ENCODE results near the gene DOCK8. TPM values are rescaled to one million over a fixed set of nuclear protein-coding genes. Genes with fewer than 3 reads are reported as not detected.

DOCK8 gene
- total RNA-seq, 2 donors from 2014 or later = 24.6 to 35.5 TPM

- 46% methylated on average over 5 of the region's 5 CpGs for WGBS
- no peaks in the 10 kb centered on the region for H3K9me3 ChIP-seq
- TF ChIP-seq, protein P1, sequence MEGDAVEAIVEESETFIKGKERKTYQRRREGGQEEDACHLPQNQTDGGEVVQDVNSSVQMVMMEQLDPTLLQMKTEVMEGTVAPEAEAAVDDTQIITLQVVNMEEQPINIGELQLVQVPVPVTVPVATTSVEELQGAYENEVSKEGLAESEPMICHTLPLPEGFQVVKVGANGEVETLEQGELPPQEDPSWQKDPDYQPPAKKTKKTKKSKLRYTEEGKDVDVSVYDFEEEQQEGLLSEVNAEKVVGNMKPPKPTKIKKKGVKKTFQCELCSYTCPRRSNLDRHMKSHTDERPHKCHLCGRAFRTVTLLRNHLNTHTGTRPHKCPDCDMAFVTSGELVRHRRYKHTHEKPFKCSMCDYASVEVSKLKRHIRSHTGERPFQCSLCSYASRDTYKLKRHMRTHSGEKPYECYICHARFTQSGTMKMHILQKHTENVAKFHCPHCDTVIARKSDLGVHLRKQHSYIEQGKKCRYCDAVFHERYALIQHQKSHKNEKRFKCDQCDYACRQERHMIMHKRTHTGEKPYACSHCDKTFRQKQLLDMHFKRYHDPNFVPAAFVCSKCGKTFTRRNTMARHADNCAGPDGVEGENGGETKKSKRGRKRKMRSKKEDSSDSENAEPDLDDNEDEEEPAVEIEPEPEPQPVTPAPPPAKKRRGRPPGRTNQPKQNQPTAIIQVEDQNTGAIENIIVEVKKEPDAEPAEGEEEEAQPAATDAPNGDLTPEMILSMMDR (IDR thresholded peaks at IDR 0.05) = no peak
- no peak for TF ChIP-seq POLR2A (IDR thresholded peaks at IDR 0.05)
- no peak for TF ChIP-seq POLR2AphosphoS5 (IDR thresholded peaks at IDR 0.05)
- H3K4me1 ChIP-seq (replicated peaks) = no peaks in the 10 kb centered on the region
- no peak for DNase-seq (ENCODE audit: low spot score)
- no peak overlapping the region for H3K4me3 ChIP-seq
- no peaks in the 10 kb centered on the region for H3K36me3 ChIP-seq
- no peak overlapping the region for H3K27ac ChIP-seq
- intact Hi-C loops (cut with DNase I) = no loop called here
- no peaks in the 10 kb centered on the region for H3K27me3 ChIP-seq (replicated peaks; ENCODE audit: insufficient read depth)
Observed at GRCh38 chr9:250625-251024, 36.0 kb downstream of the DOCK8 start.

DNA sequence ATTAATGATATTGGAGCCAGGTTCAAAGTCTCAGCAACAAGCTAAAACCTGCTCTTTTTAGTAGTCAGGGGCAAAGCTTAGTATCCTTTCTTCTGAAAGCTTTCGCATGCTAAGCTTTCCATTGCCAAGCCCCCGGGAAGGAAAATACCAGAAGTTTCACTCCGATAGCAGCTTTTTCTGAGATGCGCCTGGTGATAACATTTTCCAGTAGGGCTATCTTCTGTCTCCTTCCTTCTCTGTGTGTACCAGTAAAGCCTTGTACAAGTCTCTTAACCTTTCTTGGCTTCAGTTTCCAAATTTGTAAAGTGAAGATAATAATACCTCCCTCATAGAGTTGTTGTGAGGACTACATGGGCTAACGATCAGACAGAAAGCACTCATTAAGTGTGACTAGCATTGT lies 36.7 kb downstream of the DOCK8 start:
- intact Hi-C loops (cut with DNase I) = no loop called here
- no peaks in the 10 kb centered on the region for H3K36me3 ChIP-seq
- H3K4me3 ChIP-seq = no peak overlapping the region
- 45% methylated on average over 5 of the region's 5 CpGs for WGBS
- H3K4me1 ChIP-seq (replicated peaks) = no peaks in the 10 kb centered on the region
- DNase-seq (ENCODE audit: low spot score) = no peak
- no peaks in the 10 kb centered on the region for H3K27me3 ChIP-seq (replicated peaks; ENCODE audit: insufficient read depth)
- TF ChIP-seq, protein P1 (IDR thresholded peaks at IDR 0.05) = no peak
- TF ChIP-seq POLR2AphosphoS5 (IDR thresholded peaks at IDR 0.05) (no peak), POLR2A (IDR thresholded peaks at IDR 0.05) (no peak)
- no peak overlapping the region for H3K27ac ChIP-seq
- H3K9me3 ChIP-seq = no peaks in the 10 kb centered on the region

DNA sequence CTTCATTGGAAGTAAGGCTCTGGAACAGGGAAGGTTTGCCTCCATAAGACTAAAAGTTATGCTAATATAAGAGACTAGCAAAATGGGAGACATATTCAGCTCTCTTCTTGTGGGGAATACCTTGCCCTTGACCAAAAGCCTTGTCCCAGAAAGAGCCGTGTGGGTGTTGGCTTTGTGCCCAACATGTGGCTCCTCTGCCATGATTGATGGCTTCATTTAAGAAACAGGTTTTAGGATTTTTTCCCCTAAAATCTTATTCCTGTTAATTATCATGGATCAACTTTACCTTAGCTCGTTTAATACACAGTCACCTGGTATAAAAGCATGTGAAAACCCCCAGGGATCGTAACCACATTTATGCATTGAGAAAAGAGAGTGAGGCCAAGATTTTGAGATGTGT lies 38.9 kb downstream of the DOCK8 start:
- Histone ChIP-seq H3K27ac (no peak overlapping the region), H3K4me3 (no peak overlapping the region), H3K36me3 (no peaks in the 10 kb centered on the region), H3K4me1 (replicated peaks) (no peaks in the 10 kb centered on the region), H3K27me3 (replicated peaks; ENCODE audit: insufficient read depth) (no peaks in the 10 kb centered on the region), H3K9me3 (no peaks in the 10 kb centered on the region)
- no peak for DNase-seq (ENCODE audit: low spot score)
- TF ChIP-seq POLR2AphosphoS5 (IDR thresholded peaks at IDR 0.05) = no peak
- TF ChIP-seq, protein P1 (IDR thresholded peaks at IDR 0.05) = no peak
- no peak for TF ChIP-seq POLR2A (IDR thresholded peaks at IDR 0.05)
- WGBS = 45% methylated on average over 3 of the region's 3 CpGs
- intact Hi-C loops (cut with DNase I) = no loop called here

- Histone ChIP-seq H3K4me3 (no peak overlapping the region), H3K36me3 (no peaks in the 10 kb centered on the region), H3K27ac (no peak overlapping the region), H3K9me3 (no peaks in the 10 kb centered on the region), H3K27me3 (replicated peaks; ENCODE audit: insufficient read depth) (no peaks in the 10 kb centered on the region), H3K4me1 (replicated peaks) (no peaks in the 10 kb centered on the region)
- no peak for DNase-seq (ENCODE audit: low spot score)
- intact Hi-C loops (cut with DNase I) = no loop called here
- TF ChIP-seq POLR2A (IDR thresholded peaks at IDR 0.05) = no peak
- TF ChIP-seq, protein P1 (IDR thresholded peaks at IDR 0.05) = no peak
- no peak for TF ChIP-seq POLR2AphosphoS5 (IDR thresholded peaks at IDR 0.05)
- whole genome bisulfite sequencing = 86% methylated on average over 4 of the region's 4 CpGs
Observed at GRCh38 chr9:254516-254915, 39.9 kb downstream of the DOCK8 start.

GRCh38 chr9:257957-258356 lies 43.3 kb downstream of the DOCK8 start:
- TF ChIP-seq POLR2AphosphoS5 (IDR thresholded peaks at IDR 0.05) (no peak), POLR2A (IDR thresholded peaks at IDR 0.05) (no peak)
- TF ChIP-seq, protein P1 (IDR thresholded peaks at IDR 0.05) = no peak
- DNase-seq (ENCODE audit: low spot score) = no peak
- H3K9me3 ChIP-seq = no peaks in the 10 kb centered on the region
- no peaks in the 10 kb centered on the region for H3K27me3 ChIP-seq (replicated peaks; ENCODE audit: insufficient read depth)
- H3K4me3 ChIP-seq = no peak overlapping the region
- H3K36me3 ChIP-seq = no peaks in the 10 kb centered on the region
- no peaks in the 10 kb centered on the region for H3K4me1 ChIP-seq (replicated peaks)
- no peak overlapping the region for H3K27ac ChIP-seq
- WGBS = 38% methylated on average over 1 of the region's 1 CpG
- intact Hi-C loops (cut with DNase I) = no loop called here
